ENCODE results near the gene NAPG. TPM values are rescaled to one million over a fixed set of nuclear protein-coding genes. Genes with fewer than 3 reads are reported as not detected.

NAPG gene
- total and polyA plus RNA-seq, 4 donors = 8.1 to 23.0 (median 14.6) TPM

GRCh38 chr18:10560452-10561045 lies 34.7 kb downstream of the NAPG start:
- peak; percentile 79 for DNase-seq (ENCODE audit: low spot score)
- no peak overlapping the region for H3K27ac ChIP-seq (ENCODE audit: low read depth in 1 of 2, low read length in 2 of 2)

DNA sequence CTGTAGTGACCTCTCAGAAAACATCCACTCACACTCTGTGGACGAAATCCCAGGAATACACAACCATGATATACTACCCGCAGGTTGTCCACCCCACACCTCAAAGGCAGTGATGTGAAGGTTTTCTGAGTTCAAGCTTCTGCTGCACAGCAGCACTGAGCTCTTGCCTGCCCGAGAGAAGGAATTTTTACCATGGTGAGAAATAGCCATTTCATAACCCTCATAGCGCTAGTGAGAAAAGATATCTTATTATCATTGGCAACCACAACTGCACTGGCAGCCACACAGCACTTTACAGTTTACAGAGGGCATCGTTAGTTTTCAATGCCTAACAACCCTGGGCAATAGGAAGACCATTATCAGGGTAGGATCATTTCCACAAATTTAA lies 36.9 kb downstream of the NAPG start:
- WGBS = 88% methylated on average over 5 of the region's 5 CpGs
- no peak overlapping the region for H3K27ac ChIP-seq (ENCODE audit: low read depth in 1 of 2, low read length in 2 of 2)

More at GRCh38 chr18:10560452-10561045, 34.7 kb downstream of the NAPG start:
- H3K36me3 ChIP-seq (ENCODE audit: control insufficient read depth in 4 of 4, insufficient read depth in 3 of 4, low read depth in 1 of 4, low read length in 3 of 4) = peaks cover 3 to 6% (median 5%) of the 10 kb centered on the region in 4 donors
- no peak for TF ChIP-seq JUND (IDR thresholded peaks at IDR 0.05)
- peak; percentile 73 for TF ChIP-seq CTCF (IDR thresholded peaks at IDR 0.05; ENCODE audit: low read depth, low read length, missing input control)
- peak; percentile 81 to 85 for TF ChIP-seq RAD21 (IDR thresholded peaks at IDR 0.05)
- TF ChIP-seq, protein P1, sequence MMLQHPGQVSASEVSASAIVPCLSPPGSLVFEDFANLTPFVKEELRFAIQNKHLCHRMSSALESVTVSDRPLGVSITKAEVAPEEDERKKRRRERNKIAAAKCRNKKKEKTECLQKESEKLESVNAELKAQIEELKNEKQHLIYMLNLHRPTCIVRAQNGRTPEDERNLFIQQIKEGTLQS (IDR thresholded peaks at IDR 0.05) = no peak
- no peak for TF ChIP-seq MAX (IDR thresholded peaks at IDR 0.05)
- peak overlapping the region in 2 of 3 donors; percentile 16 to 27 for H3K4me3 ChIP-seq (ENCODE audit: low read depth in 1 of 3, low read length in 3 of 3)
- H3K9me3 ChIP-seq (ENCODE audit: control insufficient read depth in 4 of 4, low read length in 3 of 4) = no peaks in the 10 kb centered on the region
- WGBS = 31% methylated on average over 17 of the region's 17 CpGs
- no peaks in the 10 kb centered on the region for H3K27me3 ChIP-seq (ENCODE audit: control insufficient read depth in 4 of 4, insufficient read depth in 4 of 4, low read length in 3 of 4)
- peaks cover 2 to 8% (median 7%) of the 10 kb centered on the region in 4 donors for H3K4me1 ChIP-seq (ENCODE audit: control insufficient read depth in 4 of 4, insufficient read depth in 4 of 4, low read length in 3 of 4)
- no peak overlapping the region for H3K9ac ChIP-seq (ENCODE audit: low read depth in 1 of 2, low read length in 2 of 2)

More for the DNA sequence above, 36.9 kb downstream of the NAPG start:
- no peak for DNase-seq (ENCODE audit: low spot score)
- Histone ChIP-seq H3K9me3 (ENCODE audit: control insufficient read depth in 4 of 4, low read length in 3 of 4) (no peaks in the 10 kb centered on the region), H3K27me3 (ENCODE audit: control insufficient read depth in 4 of 4, insufficient read depth in 4 of 4, low read length in 3 of 4) (no peaks in the 10 kb centered on the region), H3K36me3 (ENCODE audit: control insufficient read depth in 4 of 4, insufficient read depth in 3 of 4, low read depth in 1 of 4, low read length in 3 of 4) (no peaks in the 10 kb centered on the region), H3K4me3 (ENCODE audit: low read depth in 1 of 3, low read length in 3 of 3) (no peak overlapping the region), H3K4me1 (ENCODE audit: control insufficient read depth in 4 of 4, insufficient read depth in 4 of 4, low read length in 3 of 4) (peaks cover 2 to 10% (median 7%) of the 10 kb centered on the region in 4 donors), H3K9ac (ENCODE audit: low read depth in 1 of 2, low read length in 2 of 2) (no peak overlapping the region)
- TF ChIP-seq FOXA2 (IDR thresholded peaks at IDR 0.05) (no peak), EGR1 (IDR thresholded peaks at IDR 0.05; ENCODE audit: low read depth in 2 of 2) (no peak), JUND (IDR thresholded peaks at IDR 0.05) (no peak), ZBTB33 (IDR thresholded peaks at IDR 0.05) (no peak), NR2F2 (IDR thresholded peaks at IDR 0.05) (no peak), HNF4A (conservative IDR thresholded peaks at IDR 0.05) (no peak), YY1 (IDR thresholded peaks at IDR 0.05) (no peak), HNF4G (IDR thresholded peaks at IDR 0.05) (no peak), RXRA (IDR thresholded peaks at IDR 0.05) (no peak), FOXA1 (IDR thresholded peaks at IDR 0.05) (no peak)
- TF ChIP-seq, protein P2, sequence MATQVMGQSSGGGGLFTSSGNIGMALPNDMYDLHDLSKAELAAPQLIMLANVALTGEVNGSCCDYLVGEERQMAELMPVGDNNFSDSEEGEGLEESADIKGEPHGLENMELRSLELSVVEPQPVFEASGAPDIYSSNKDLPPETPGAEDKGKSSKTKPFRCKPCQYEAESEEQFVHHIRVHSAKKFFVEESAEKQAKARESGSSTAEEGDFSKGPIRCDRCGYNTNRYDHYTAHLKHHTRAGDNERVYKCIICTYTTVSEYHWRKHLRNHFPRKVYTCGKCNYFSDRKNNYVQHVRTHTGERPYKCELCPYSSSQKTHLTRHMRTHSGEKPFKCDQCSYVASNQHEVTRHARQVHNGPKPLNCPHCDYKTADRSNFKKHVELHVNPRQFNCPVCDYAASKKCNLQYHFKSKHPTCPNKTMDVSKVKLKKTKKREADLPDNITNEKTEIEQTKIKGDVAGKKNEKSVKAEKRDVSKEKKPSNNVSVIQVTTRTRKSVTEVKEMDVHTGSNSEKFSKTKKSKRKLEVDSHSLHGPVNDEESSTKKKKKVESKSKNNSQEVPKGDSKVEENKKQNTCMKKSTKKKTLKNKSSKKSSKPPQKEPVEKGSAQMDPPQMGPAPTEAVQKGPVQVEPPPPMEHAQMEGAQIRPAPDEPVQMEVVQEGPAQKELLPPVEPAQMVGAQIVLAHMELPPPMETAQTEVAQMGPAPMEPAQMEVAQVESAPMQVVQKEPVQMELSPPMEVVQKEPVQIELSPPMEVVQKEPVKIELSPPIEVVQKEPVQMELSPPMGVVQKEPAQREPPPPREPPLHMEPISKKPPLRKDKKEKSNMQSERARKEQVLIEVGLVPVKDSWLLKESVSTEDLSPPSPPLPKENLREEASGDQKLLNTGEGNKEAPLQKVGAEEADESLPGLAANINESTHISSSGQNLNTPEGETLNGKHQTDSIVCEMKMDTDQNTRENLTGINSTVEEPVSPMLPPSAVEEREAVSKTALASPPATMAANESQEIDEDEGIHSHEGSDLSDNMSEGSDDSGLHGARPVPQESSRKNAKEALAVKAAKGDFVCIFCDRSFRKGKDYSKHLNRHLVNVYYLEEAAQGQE (IDR thresholded peaks at IDR 0.05) = no peak
